Measurements from ENCODE around the gene PAK6.
A peak's percentile ranks its signal among the peaks of the same experiment; 100 is the strongest.

The PAK6 gene

GRCh38 chr15:40274350-40275274 lies 35.7 kb downstream of the PAK6 start:
- H2AFZ ChIP-seq (ENCODE audit: low read depth, low read length) = no peak overlapping the region
- no peaks in the 10 kb centered on the region for H3K79me2 ChIP-seq (ENCODE audit: low read length)
- peaks cover 47% of the 10 kb centered on the region for H3K4me1 ChIP-seq (ENCODE audit: low read length)
- H3K27ac ChIP-seq (ENCODE audit: low read length) = no peak overlapping the region
- no peaks in the 10 kb centered on the region for H3K36me3 ChIP-seq (replicated peaks; ENCODE audit: low read depth, low read length)
- 0 out of 2 replicates have a peak overlapping the region, but pooled peaks have one; percentile 1 for H3K4me2 ChIP-seq (ENCODE audit: low read length)
- TF ChIP-seq CTCF (IDR thresholded peaks at IDR 0.05; ENCODE audit: low read depth, low read length) (peak; percentile 100), EZH2phosphoT487 (IDR thresholded peaks at IDR 0.05; ENCODE audit: low read depth) (no peak)
- no peaks in the 10 kb centered on the region for H4K20me1 ChIP-seq (ENCODE audit: insufficient read depth, low read length)
- H3K4me3 ChIP-seq (ENCODE audit: low read length) = no peak overlapping the region
- no peaks in the 10 kb centered on the region for H3K9me3 ChIP-seq (ENCODE audit: insufficient read depth, low read length)
- no peak overlapping the region for H3K9ac ChIP-seq (ENCODE audit: low read length)
- H3K27me3 ChIP-seq (ENCODE audit: low read depth, low read length) = peaks cover 17% of the 10 kb centered on the region

- H3K36me3 ChIP-seq (replicated peaks; ENCODE audit: low read depth, low read length) = no peaks in the 10 kb centered on the region
- TF ChIP-seq CTCF (IDR thresholded peaks at IDR 0.05; ENCODE audit: low read depth, low read length) (no peak), EZH2phosphoT487 (IDR thresholded peaks at IDR 0.05; ENCODE audit: low read depth) (no peak)
- H2AFZ ChIP-seq (ENCODE audit: low read depth, low read length) = no peak overlapping the region
- no peak overlapping the region for H3K4me2 ChIP-seq (ENCODE audit: low read length)
- no peak overlapping the region for H3K4me3 ChIP-seq (ENCODE audit: low read length)
- H3K9ac ChIP-seq (ENCODE audit: low read length) = no peak overlapping the region
- H3K4me1 ChIP-seq (ENCODE audit: low read length) = peaks cover 47% of the 10 kb centered on the region
- peaks cover 17% of the 10 kb centered on the region for H3K27me3 ChIP-seq (ENCODE audit: low read depth, low read length)
- no peak overlapping the region for H3K27ac ChIP-seq (ENCODE audit: low read length)
- no peaks in the 10 kb centered on the region for H4K20me1 ChIP-seq (ENCODE audit: insufficient read depth, low read length)
- no peaks in the 10 kb centered on the region for H3K79me2 ChIP-seq (ENCODE audit: low read length)
- no peaks in the 10 kb centered on the region for H3K9me3 ChIP-seq (ENCODE audit: insufficient read depth, low read length)
These were observed 36.7 kb downstream of the PAK6 start for GRCh38 chr15:40275523-40275922.

GRCh38 chr15:40275954-40276353 lies 37.1 kb downstream of the PAK6 start:
- peaks cover 17% of the 10 kb centered on the region for H3K27me3 ChIP-seq (ENCODE audit: low read depth, low read length)
- H4K20me1 ChIP-seq (ENCODE audit: insufficient read depth, low read length) = no peaks in the 10 kb centered on the region
- peaks cover 47% of the 10 kb centered on the region for H3K4me1 ChIP-seq (ENCODE audit: low read length)
- H3K27ac ChIP-seq (ENCODE audit: low read length) = no peak overlapping the region
- TF ChIP-seq EZH2phosphoT487 (IDR thresholded peaks at IDR 0.05; ENCODE audit: low read depth) = no peak
- no peak for TF ChIP-seq CTCF (IDR thresholded peaks at IDR 0.05; ENCODE audit: low read depth, low read length)
- H3K4me2 ChIP-seq (ENCODE audit: low read length) = peak overlapping the region; percentile 41; the same call in 1 of the 2 replicates
- H3K79me2 ChIP-seq (ENCODE audit: low read length) = no peaks in the 10 kb centered on the region
- no peaks in the 10 kb centered on the region for H3K36me3 ChIP-seq (replicated peaks; ENCODE audit: low read depth, low read length)
- H2AFZ ChIP-seq (ENCODE audit: low read depth, low read length) = no peak overlapping the region
- H3K9me3 ChIP-seq (ENCODE audit: insufficient read depth, low read length) = no peaks in the 10 kb centered on the region
- no peak overlapping the region for H3K4me3 ChIP-seq (ENCODE audit: low read length)
- H3K9ac ChIP-seq (ENCODE audit: low read length) = no peak overlapping the region

GRCh38 chr15:40276927-40277326 lies 38.1 kb downstream of the PAK6 start:
- TF ChIP-seq EZH2phosphoT487 (IDR thresholded peaks at IDR 0.05; ENCODE audit: low read depth) (no peak), CTCF (IDR thresholded peaks at IDR 0.05; ENCODE audit: low read depth, low read length) (no peak)
- no peaks in the 10 kb centered on the region for H3K79me2 ChIP-seq (ENCODE audit: low read length)
- peaks cover 17% of the 10 kb centered on the region for H3K27me3 ChIP-seq (ENCODE audit: low read depth, low read length)
- H4K20me1 ChIP-seq (ENCODE audit: insufficient read depth, low read length) = no peaks in the 10 kb centered on the region
- no peak overlapping the region for H2AFZ ChIP-seq (ENCODE audit: low read depth, low read length)
- H3K4me2 ChIP-seq (ENCODE audit: low read length) = peak overlapping the region; percentile 85
- H3K4me1 ChIP-seq (ENCODE audit: low read length) = peaks cover 47% of the 10 kb centered on the region
- H3K9ac ChIP-seq (ENCODE audit: low read length) = no peak overlapping the region
- H3K9me3 ChIP-seq (ENCODE audit: insufficient read depth, low read length) = no peaks in the 10 kb centered on the region
- H3K27ac ChIP-seq (ENCODE audit: low read length) = no peak overlapping the region
- peak overlapping the region; percentile 62 for H3K4me3 ChIP-seq (ENCODE audit: low read length)
- H3K36me3 ChIP-seq (replicated peaks; ENCODE audit: low read depth, low read length) = no peaks in the 10 kb centered on the region
